Measurements from ENCODE around the gene FOXO6.

FOXO6 gene

GRCh38 chr1:41370756-41371420 is 9.7 kb downstream of the FOXO6 start:
- H3K4me3 ChIP-seq (ENCODE audit: low read depth, low read length), result no peak overlapping the region
- TF ChIP-seq, protein P1, sequence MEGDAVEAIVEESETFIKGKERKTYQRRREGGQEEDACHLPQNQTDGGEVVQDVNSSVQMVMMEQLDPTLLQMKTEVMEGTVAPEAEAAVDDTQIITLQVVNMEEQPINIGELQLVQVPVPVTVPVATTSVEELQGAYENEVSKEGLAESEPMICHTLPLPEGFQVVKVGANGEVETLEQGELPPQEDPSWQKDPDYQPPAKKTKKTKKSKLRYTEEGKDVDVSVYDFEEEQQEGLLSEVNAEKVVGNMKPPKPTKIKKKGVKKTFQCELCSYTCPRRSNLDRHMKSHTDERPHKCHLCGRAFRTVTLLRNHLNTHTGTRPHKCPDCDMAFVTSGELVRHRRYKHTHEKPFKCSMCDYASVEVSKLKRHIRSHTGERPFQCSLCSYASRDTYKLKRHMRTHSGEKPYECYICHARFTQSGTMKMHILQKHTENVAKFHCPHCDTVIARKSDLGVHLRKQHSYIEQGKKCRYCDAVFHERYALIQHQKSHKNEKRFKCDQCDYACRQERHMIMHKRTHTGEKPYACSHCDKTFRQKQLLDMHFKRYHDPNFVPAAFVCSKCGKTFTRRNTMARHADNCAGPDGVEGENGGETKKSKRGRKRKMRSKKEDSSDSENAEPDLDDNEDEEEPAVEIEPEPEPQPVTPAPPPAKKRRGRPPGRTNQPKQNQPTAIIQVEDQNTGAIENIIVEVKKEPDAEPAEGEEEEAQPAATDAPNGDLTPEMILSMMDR (IDR thresholded peaks at IDR 0.05; ENCODE audit: low read depth, low read length, missing control alignments), result no peak
- DNase-seq (ENCODE audit: low read depth), result no peak

DNA sequence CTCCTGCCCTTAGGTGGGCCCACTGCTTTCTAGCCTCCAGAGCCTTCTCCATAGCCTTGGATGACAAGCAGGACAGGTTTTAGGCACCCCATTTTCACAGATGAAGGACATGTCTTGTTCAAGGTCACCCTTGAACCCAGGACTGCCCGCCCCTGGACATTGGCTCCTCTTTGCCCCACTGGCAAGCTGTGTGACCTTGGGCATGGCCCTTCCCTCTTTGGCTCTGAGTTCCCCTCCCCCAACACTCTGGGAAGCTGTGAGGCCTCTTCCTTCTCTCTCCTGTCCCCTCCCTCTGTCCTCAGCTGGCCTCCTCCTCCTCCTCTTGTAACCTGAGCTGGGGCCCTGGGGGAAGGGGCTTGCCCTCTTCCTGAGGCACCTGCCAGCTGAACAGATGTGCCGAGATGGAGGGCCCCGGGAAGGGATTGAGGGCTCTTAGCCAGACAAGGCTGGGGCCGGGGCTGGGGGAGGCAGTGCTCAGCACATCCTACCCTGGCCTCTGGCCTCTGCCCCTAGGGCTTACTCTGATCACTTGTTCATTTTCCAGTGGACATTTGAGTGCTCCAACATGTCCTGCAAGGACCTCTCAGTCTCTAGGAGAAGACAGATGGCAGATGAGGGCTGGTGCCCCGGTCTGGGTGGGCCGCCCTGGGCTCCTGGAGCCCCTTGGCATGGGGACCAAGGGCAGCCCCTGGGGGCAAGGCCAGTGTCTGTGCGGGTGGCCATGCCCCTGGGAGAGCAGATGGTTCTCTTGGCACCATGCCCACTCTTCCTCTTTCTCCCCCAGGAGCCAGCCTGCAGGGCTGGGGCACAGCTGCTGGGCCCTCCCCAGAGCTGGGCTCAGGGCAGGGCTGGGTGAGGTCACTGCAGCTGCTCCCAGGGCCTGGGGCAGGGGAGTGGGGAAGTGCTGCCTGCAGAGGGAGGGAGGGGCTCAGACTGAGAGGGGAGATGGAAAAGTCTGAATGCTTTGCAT is 10.7 kb downstream of the FOXO6 start:
- TF ChIP-seq, protein P1 (IDR thresholded peaks at IDR 0.05; ENCODE audit: low read depth, low read length, missing control alignments), result no peak
- DNase-seq (ENCODE audit: low read depth), result no peak

GRCh38 chr1:41372600-41372993 is 11.4 kb downstream of the FOXO6 start:
- no peak for DNase-seq (ENCODE audit: low read depth)
- H3K4me3 ChIP-seq (ENCODE audit: low read depth, low read length), result no peak overlapping the region
- TF ChIP-seq, protein P1 (IDR thresholded peaks at IDR 0.05; ENCODE audit: low read depth, low read length, missing control alignments), result no peak

More for the DNA sequence above, 10.7 kb downstream of the FOXO6 start:
- H3K4me3 ChIP-seq (ENCODE audit: low read depth, low read length), result no peak overlapping the region

GRCh38 chr1:41373373-41373772 is 12.1 kb downstream of the FOXO6 start:
- TF ChIP-seq, protein P1 (IDR thresholded peaks at IDR 0.05; ENCODE audit: low read depth, low read length, missing control alignments), result no peak
- H3K4me3 ChIP-seq (ENCODE audit: low read depth, low read length), result no peak overlapping the region
- no peak for DNase-seq (ENCODE audit: low read depth)

DNA sequence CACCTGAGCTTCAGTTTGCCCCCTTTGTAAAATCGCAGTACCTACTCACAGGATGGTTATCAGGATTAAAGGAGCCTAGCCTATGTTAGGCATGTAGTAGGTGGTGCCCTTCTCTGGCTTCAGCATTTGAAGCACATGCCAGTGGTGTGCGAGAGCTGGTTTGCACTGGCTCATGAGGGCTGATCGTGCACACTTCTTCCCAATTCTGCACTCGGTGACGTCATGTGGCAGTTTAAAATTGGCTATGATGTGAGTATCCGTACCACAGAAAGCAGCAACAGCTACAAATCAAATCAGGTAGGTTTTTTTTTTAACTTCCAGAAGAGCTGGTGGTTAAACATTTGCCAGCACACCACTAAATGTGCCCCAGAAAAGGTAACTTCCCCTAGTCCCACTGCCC is 13.5 kb downstream of the FOXO6 start:
- no peak overlapping the region for H3K4me3 ChIP-seq (ENCODE audit: low read depth, low read length)
- TF ChIP-seq, protein P1 (IDR thresholded peaks at IDR 0.05; ENCODE audit: low read depth, low read length, missing control alignments), result no peak
- no peak for DNase-seq (ENCODE audit: low read depth)

GRCh38 chr1:41377397-41377796 is 16.2 kb downstream of the FOXO6 start:
- TF ChIP-seq, protein P1 (IDR thresholded peaks at IDR 0.05; ENCODE audit: low read depth, low read length, missing control alignments), result no peak
- DNase-seq (ENCODE audit: low read depth), result no peak
- no peak overlapping the region for H3K4me3 ChIP-seq (ENCODE audit: low read depth, low read length)

All from GM12864 (cell line).